WTC11 (cell line): ENCODE data around the gene NOM1. TPM values are rescaled to one million over a fixed set of nuclear protein-coding genes. Genes with fewer than 3 reads are reported as not detected.

ENCODE experiments used
- ATAC-seq: fragments of 200-7000 bp; cut with Tn5 transposase; 2 replicates; pipeline ENCODE4 v1.10.0; 2021; ENCODE audit warnings: mild to moderate bottlenecking, moderate library complexity
- CTCF ChIA-PET: fragments of 300-600 bp; sonication (Branson Sonifier 250); formaldehyde crosslinking; loops from one replicate; lab custom pipeline; 2021; ENCODE audit warnings: antibody characterized with exemption; lab: Charles Lee
- POLR2A ChIA-PET: fragments of 350-600 bp; sonication (Branson Sonifier 250); formaldehyde crosslinking; loops from one replicate; lab custom pipeline; 2021; ENCODE audit warnings: antibody characterized with exemption; lab: Charles Lee
- DNase-seq: peaks from one replicate; pipeline ENCODE4 v3.0.0; 2021; ENCODE audit warnings: low spot score
- H3K27ac Mint-ChIP-seq: 2 replicates; pipeline ENCODE4 v1.8.0; 2021; ENCODE audit warnings: mixed read lengths
- H3K27me3 Mint-ChIP-seq: 2 replicates; pipeline ENCODE4 v1.8.0; 2021; ENCODE audit warnings: low read depth, mild to moderate bottlenecking, moderate library complexity, mixed read lengths
- H3K36me3 Mint-ChIP-seq: 2 replicates; pipeline ENCODE4 v1.8.0; 2021; ENCODE audit warnings: mixed read lengths
- H3K4me1 Mint-ChIP-seq: 2 replicates; pipeline ENCODE4 v1.8.0; 2022; ENCODE audit warnings: mixed read lengths
- H3K4me3 Mint-ChIP-seq: 2 replicates; pipeline ENCODE4 v1.8.0; 2021; ENCODE audit warnings: mild to moderate bottlenecking, moderate library complexity, mixed read lengths
- H3K9me3 Mint-ChIP-seq: 2 replicates; pipeline ENCODE4 v1.8.0; 2021; ENCODE audit warnings: mixed read lengths
- ARID4B ChIP-seq: sonication (generic); formaldehyde crosslinking; IDR thresholded peaks from 2 replicates; pipeline ENCODE4 v1.8.0; 2023; ENCODE audit warnings: missing genetic modification reagents, mild to moderate bottlenecking, borderline replicate concordance
- CBFB ChIP-seq: sonication (generic); formaldehyde crosslinking; IDR thresholded peaks from 2 replicates; pipeline ENCODE4 v1.8.1; 2022; ENCODE audit warnings: mild to moderate bottlenecking, low read depth, missing genetic modification reagents
- CDX4 ChIP-seq: fragments of 250-450 bp; sonication (Bioruptor Pico); IDR thresholded peaks from 2 replicates; pipeline ENCODE4 v1.9.0; 2021; ENCODE audit warnings: moderate library complexity, mild to moderate bottlenecking, inconsistent platforms, borderline replicate concordance
- ESRRA ChIP-seq: sonication (generic); formaldehyde crosslinking; IDR thresholded peaks from 2 replicates; pipeline ENCODE4 v1.8.1; 2022; ENCODE audit warnings: mild to moderate bottlenecking, missing genetic modification reagents, borderline replicate concordance
- JUN ChIP-seq: sonication (generic); formaldehyde crosslinking; IDR thresholded peaks from 2 replicates; pipeline ENCODE4 v1.8.0; 2023; ENCODE audit warnings: mild to moderate bottlenecking, missing genetic modification reagents
- MAX ChIP-seq: sonication (generic); formaldehyde crosslinking; IDR thresholded peaks from 2 replicates; pipeline ENCODE4 v1.8.0; 2022; ENCODE audit warnings: mild to moderate bottlenecking, missing genetic modification reagents
- MYBL2 ChIP-seq: sonication (generic); formaldehyde crosslinking; IDR thresholded peaks from 2 replicates; pipeline ENCODE4 v1.8.1; 2023; ENCODE audit warnings: mild to moderate bottlenecking, moderate library complexity, missing genetic modification reagents
- NR3C1 ChIP-seq: sonication (generic); formaldehyde crosslinking; conservative IDR thresholded peaks from 2 replicates; pipeline ENCODE4 v1.8.1; 2023; ENCODE audit warnings: low read depth, mild to moderate bottlenecking, missing genetic modification reagents
- SMAD3 ChIP-seq: sonication (generic); formaldehyde crosslinking; IDR thresholded peaks from 2 replicates; pipeline ENCODE4 v1.8.0; 2022; ENCODE audit warnings: missing genetic modification reagents, mild to moderate bottlenecking, borderline replicate concordance
- USF2 ChIP-seq: sonication (generic); formaldehyde crosslinking; IDR thresholded peaks from 2 replicates; pipeline ENCODE4 v1.8.1; 2023; ENCODE audit warnings: mild to moderate bottlenecking, missing genetic modification reagents, moderate library complexity
- ZNF232 ChIP-seq: sonication (generic); formaldehyde crosslinking; IDR thresholded peaks from 2 replicates; pipeline ENCODE4 v1.8.0; 2022; ENCODE audit warnings: mild to moderate bottlenecking, missing genetic modification reagents
- ZNF281 ChIP-seq: sonication (generic); formaldehyde crosslinking; IDR thresholded peaks from 2 replicates; pipeline ENCODE4 v1.8.0; 2023; ENCODE audit warnings: mild to moderate bottlenecking, missing genetic modification reagents
- ZNF423 ChIP-seq: fragments of 250-450 bp; sonication (Bioruptor Pico); IDR thresholded peaks from 2 replicates; pipeline ENCODE4 v2.1.2; 2022; ENCODE audit warnings: mild to moderate bottlenecking, moderate library complexity
- ZNF425 ChIP-seq: fragments of 250-450 bp; sonication (Bioruptor Pico); conservative IDR thresholded peaks from 2 replicates; pipeline ENCODE4 v1.9.0; 2021; ENCODE audit warnings: mild to moderate bottlenecking
- total RNA-seq: library from RNA; stranded (reverse); gene quantifications from 3 replicates; pipeline ENCODE4 v1.2.3, GENCODE V29; 2021
- TF ChIP-seq, protein P1 (sequence below): sonication (generic); formaldehyde crosslinking; IDR thresholded peaks from 2 replicates; pipeline ENCODE4 v1.8.0; 2022; ENCODE audit warnings: missing genetic modification reagents
- TF ChIP-seq, protein P2 (sequence below): sonication (generic); formaldehyde crosslinking; IDR thresholded peaks from 2 replicates; pipeline ENCODE4 v1.8.1; 2022; ENCODE audit warnings: mild to moderate bottlenecking, moderate library complexity, missing genetic modification reagents

The NOM1 gene
- total RNA-seq, 1 experiment from 2014 or later = 38.5 TPM

GRCh38 chr7:157020514-157021070 lies 71.1 kb downstream of the NOM1 start:
- no peak overlapping the region for H3K27ac Mint-ChIP-seq
- H3K27me3 Mint-ChIP-seq = peaks cover 100% of the 10 kb centered on the region
- peaks cover 40% of the 10 kb centered on the region for H3K4me1 Mint-ChIP-seq
- no peaks in the 10 kb centered on the region for H3K9me3 Mint-ChIP-seq
- H3K36me3 Mint-ChIP-seq = no peaks in the 10 kb centered on the region
- ChIA-PET CTCF (interaction anchor here (1.3 to 1.7 kb wide), 2 partner anchors 12 to 20 kb away, joined by 3 to 4 read pairs; no protein-coding TSS in a partner anchor), POLR2A (no interaction called here)
- no peak overlapping the region for H3K4me3 Mint-ChIP-seq
- ATAC-seq = peak; percentile 11
- no peak for DNase-seq
- TF ChIP-seq, protein P1, sequence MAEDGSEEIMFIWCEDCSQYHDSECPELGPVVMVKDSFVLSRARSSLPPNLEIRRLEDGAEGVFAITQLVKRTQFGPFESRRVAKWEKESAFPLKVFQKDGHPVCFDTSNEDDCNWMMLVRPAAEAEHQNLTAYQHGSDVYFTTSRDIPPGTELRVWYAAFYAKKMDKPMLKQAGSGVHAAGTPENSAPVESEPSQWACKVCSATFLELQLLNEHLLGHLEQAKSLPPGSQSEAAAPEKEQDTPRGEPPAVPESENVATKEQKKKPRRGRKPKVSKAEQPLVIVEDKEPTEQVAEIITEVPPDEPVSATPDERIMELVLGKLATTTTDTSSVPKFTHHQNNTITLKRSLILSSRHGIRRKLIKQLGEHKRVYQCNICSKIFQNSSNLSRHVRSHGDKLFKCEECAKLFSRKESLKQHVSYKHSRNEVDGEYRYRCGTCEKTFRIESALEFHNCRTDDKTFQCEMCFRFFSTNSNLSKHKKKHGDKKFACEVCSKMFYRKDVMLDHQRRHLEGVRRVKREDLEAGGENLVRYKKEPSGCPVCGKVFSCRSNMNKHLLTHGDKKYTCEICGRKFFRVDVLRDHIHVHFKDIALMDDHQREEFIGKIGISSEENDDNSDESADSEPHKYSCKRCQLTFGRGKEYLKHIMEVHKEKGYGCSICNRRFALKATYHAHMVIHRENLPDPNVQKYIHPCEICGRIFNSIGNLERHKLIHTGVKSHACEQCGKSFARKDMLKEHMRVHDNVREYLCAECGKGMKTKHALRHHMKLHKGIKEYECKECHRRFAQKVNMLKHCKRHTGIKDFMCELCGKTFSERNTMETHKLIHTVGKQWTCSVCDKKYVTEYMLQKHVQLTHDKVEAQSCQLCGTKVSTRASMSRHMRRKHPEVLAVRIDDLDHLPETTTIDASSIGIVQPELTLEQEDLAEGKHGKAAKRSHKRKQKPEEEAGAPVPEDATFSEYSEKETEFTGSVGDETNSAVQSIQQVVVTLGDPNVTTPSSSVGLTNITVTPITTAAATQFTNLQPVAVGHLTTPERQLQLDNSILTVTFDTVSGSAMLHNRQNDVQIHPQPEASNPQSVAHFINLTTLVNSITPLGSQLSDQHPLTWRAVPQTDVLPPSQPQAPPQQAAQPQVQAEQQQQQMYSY (CRISPR knock-in tag) = no peak
- TF ChIP-seq ARID4B (CRISPR knock-in tag) (no peak), SMAD3 (CRISPR knock-in tag) (no peak), MAX (CRISPR knock-in tag) (no peak), ZNF281 (CRISPR knock-in tag) (no peak), USF2 (CRISPR knock-in tag) (no peak), CDX4 (CRISPR knock-in tag) (no peak), CBFB (CRISPR knock-in tag) (no peak), NR3C1 (CRISPR knock-in tag) (no peak), ZNF425 (CRISPR knock-in tag) (no peak), JUN (no peak), ESRRA (no peak), ZNF423 (CRISPR knock-in tag) (no peak), ZNF232 (CRISPR knock-in tag) (no peak), MYBL2 (CRISPR knock-in tag) (no peak)
- TF ChIP-seq, protein P2, sequence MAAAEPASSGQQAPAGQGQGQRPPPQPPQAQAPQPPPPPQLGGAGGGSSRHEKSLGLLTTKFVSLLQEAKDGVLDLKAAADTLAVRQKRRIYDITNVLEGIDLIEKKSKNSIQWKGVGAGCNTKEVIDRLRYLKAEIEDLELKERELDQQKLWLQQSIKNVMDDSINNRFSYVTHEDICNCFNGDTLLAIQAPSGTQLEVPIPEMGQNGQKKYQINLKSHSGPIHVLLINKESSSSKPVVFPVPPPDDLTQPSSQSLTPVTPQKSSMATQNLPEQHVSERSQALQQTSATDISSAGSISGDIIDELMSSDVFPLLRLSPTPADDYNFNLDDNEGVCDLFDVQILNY (CRISPR knock-in tag) = no peak
